H1 (cell line): ENCODE data around the gene PRRG3.
"Not testable (repeated sequence)": the region's sequence is repeated elsewhere in the genome, so short reads cannot be mapped to it uniquely, and the experiment has no call there.

ENCODE experiments used
- JUN ChIP-seq: IDR thresholded peaks from 2 replicates; pipeline ENCODE4 v1.6.1; 2011; ENCODE audit warnings: low read depth, mild to moderate bottlenecking, improper control_type of control experiment, low read length
- RAD21 ChIP-seq, 2 experiments: IDR thresholded peaks in 1 of 2; conservative IDR thresholded peaks in 1 of 2; 2 replicates each; pipeline ENCODE4 v1.6.1; 2011; ENCODE audit warnings: low read depth in 2 of 2, low read length in 2 of 2, improper control_type of control experiment in 1 of 2, inconsistent platforms in 1 of 2, mild to moderate bottlenecking in 1 of 2, moderate library complexity in 1 of 2
- SIX5 ChIP-seq: IDR thresholded peaks from 2 replicates; pipeline ENCODE4 v1.6.1; 2011; ENCODE audit warnings: mild to moderate bottlenecking, low read depth, low read length
- TF ChIP-seq, protein P1 (sequence below), 3 experiments: IDR thresholded peaks; 1 replicate in 2 of 3; 2 replicates in 1 of 3; pipeline versions ENCODE4 v1.5.1 to v1.6.1; 2011; ENCODE audit warnings: low read length in 3 of 3, mild to moderate bottlenecking in 3 of 3, inconsistent platforms in 2 of 3, low read depth in 1 of 3, moderate library complexity in 1 of 3; ENCODE audit not compliant: insufficient read depth in 1 of 3; ENCODE audit errors: control extremely low read depth in 1 of 3

DNA sequence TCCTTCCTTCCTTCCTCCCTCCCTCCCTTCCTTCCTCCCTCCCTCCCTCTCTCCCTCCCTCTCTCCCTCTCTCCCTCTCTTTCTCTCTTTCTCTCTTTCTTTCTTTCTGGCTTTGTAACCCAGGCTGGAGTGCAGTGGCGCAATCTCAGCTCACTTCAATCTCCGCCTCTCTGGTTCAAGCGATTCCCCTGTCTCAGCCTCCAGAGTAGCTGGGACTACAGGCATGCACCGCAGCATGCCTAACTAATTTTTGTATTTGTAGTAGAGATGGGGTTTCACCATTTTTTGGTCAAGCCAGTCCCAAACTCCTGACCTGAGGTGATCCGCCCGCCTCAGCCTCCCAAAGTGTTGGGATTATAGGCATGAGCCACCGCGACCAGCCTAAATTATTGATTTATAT, 1.8 kb downstream of the PRRG3 start:
- TF ChIP-seq, protein P1, sequence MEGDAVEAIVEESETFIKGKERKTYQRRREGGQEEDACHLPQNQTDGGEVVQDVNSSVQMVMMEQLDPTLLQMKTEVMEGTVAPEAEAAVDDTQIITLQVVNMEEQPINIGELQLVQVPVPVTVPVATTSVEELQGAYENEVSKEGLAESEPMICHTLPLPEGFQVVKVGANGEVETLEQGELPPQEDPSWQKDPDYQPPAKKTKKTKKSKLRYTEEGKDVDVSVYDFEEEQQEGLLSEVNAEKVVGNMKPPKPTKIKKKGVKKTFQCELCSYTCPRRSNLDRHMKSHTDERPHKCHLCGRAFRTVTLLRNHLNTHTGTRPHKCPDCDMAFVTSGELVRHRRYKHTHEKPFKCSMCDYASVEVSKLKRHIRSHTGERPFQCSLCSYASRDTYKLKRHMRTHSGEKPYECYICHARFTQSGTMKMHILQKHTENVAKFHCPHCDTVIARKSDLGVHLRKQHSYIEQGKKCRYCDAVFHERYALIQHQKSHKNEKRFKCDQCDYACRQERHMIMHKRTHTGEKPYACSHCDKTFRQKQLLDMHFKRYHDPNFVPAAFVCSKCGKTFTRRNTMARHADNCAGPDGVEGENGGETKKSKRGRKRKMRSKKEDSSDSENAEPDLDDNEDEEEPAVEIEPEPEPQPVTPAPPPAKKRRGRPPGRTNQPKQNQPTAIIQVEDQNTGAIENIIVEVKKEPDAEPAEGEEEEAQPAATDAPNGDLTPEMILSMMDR (IDR thresholded peaks at IDR 0.05; ENCODE audit: control extremely low read depth in 1 of 3, insufficient read depth in 1 of 3, low read depth in 1 of 3, low read length in 3 of 3), result not testable (repeated sequence)
- not testable (repeated sequence) for TF ChIP-seq SIX5; RAD21 (IDR thresholded peaks at IDR 0.05 in 1 of 2, conservative IDR thresholded peaks at IDR 0.05 in 1 of 2; ENCODE audit: low read depth in 2 of 2, low read length in 2 of 2); JUN
